Measurements from ENCODE around the gene TNFAIP8L2. TPM values are rescaled to one million over a fixed set of nuclear protein-coding genes. Genes with fewer than 3 reads are reported as not detected.

The TNFAIP8L2 gene
- total and polyA plus RNA-seq, 2 donors (not counting 3 experiments of a cell fraction or from before 2014, with no cell fraction given) = 0.06 TPM; not detected in 1

GRCh38 chr1:151171190-151171589 is 14.7 kb downstream of the TNFAIP8L2 start:
- Histone ChIP-seq H3K4me3 (replicated peaks in 1 of 3; ENCODE audit: insufficient read depth in 1 of 3, low read depth in 1 of 3, low read length in 3 of 3) (no peak overlapping the region), H2AFZ (ENCODE audit: low read depth, low read length) (no peak overlapping the region), H3K9me1 (replicated peaks; ENCODE audit: control insufficient read depth, extremely low read depth, insufficient read depth, low read length) (no peaks in the 10 kb centered on the region), H3K27ac (ENCODE audit: insufficient read depth, low read depth, low read length) (no peak overlapping the region), H3K4me1 (ENCODE audit: control insufficient read depth, extremely low read depth, insufficient read depth, low read length) (peaks cover 8% of the 10 kb centered on the region), H3K27me3 (ENCODE audit: control insufficient read depth in 2 of 2, insufficient read depth in 2 of 2, low read length in 2 of 2) (no peaks in the 10 kb centered on the region), H3K9me3 (replicated peaks; ENCODE audit: control insufficient read depth, insufficient read depth, low read length) (no peaks in the 10 kb centered on the region), H3K9ac (replicated peaks; ENCODE audit: extremely low read depth, insufficient read depth, low read length) (no peak overlapping the region), H4K20me1 (replicated peaks; ENCODE audit: control insufficient read depth, extremely low read depth, insufficient read depth, low read length) (no peaks in the 10 kb centered on the region), H3K79me2 (ENCODE audit: control insufficient read depth, insufficient read depth, low read length) (peaks cover 11% of the 10 kb centered on the region), H3K36me3 (ENCODE audit: control insufficient read depth in 2 of 2, extremely low read depth in 1 of 2, insufficient read depth in 2 of 2, low read length in 2 of 2) (peaks cover 2 to 23% of the 10 kb centered on the region in 2 experiments), H3K4me2 (ENCODE audit: insufficient read depth, low read length) (no peak overlapping the region)
- TF ChIP-seq POLR2AphosphoS5 (IDR thresholded peaks at IDR 0.05; ENCODE audit: insufficient read depth, low read depth, low read length) (peak; percentile 24), MAX (IDR thresholded peaks at IDR 0.05; ENCODE audit: insufficient read depth, insufficient read length) (no peak), FOS (IDR thresholded peaks at IDR 0.05; ENCODE audit: borderline replicate concordance, insufficient read depth, low read length) (no peak), MYC (IDR thresholded peaks at IDR 0.05; ENCODE audit: low read depth, low read length) (no peak), EZH2 (IDR thresholded peaks at IDR 0.05; ENCODE audit: borderline replicate concordance, low read depth, low read length, severe bottlenecking) (no peak), POLR2A (IDR thresholded peaks at IDR 0.05; ENCODE audit: low read depth, low read length) (no peak), JUN (IDR thresholded peaks at IDR 0.05; ENCODE audit: borderline replicate concordance, insufficient read depth, insufficient read length, low read depth) (no peak)
- intact Hi-C loops (cut with micrococcal nuclease) = no loop called here
- FAIRE-seq (no peak), DNase-seq (ENCODE audit: low read depth, low spot score) (no peak)
- ChIA-PET POLR2A (interaction anchor here (0.5 to 0.7 kb wide), 2 partner anchors 16 to 66 kb away, joined by 3 to 5 read pairs; no protein-coding TSS in a partner anchor), CTCF (interaction anchor here (0.9 to 1.4 kb wide), 4 partner anchors 19 to 88 kb away, joined by 3 to 6 read pairs (median 3); partner anchors contain the start of gene VPS72)
- dilution Hi-C loops (cut with MboI; ENCODE audit: extremely low pct_ligation_motif_present, low sequenced_read_pairs) = no loop called here
- no TSS peak for BruUV-seq (replicated peaks)
